OCI-LY3 (cell line): ENCODE results near the gene TNFRSF18.

Source experiments
- CTCF ChIP-seq: fragments of 200-600, 300-600 bp; sonication (generic); IDR thresholded peaks from 2 replicates; pipeline ENCODE4 v1.5.1; 2014; ENCODE audit warnings: antibody characterized with exemption, low read length, low read depth
- EZH2phosphoT487 ChIP-seq: fragments of 200-600 bp; shearing (Covaris generic); IDR thresholded peaks from 2 replicates; pipeline ENCODE4 v1.6.1; 2018; ENCODE audit warnings: antibody characterized with exemption, mixed run types, low read depth

GRCh38 chr1:1181129-1181937 lies 25.1 kb downstream of the TNFRSF18 start:
- TF ChIP-seq CTCF (no peak), EZH2phosphoT487 (no peak)
